Esophagus (tissue), 2 donors: ENCODE data around the gene SHMT1. TPM values are rescaled to one million over a fixed set of nuclear protein-coding genes. Genes with fewer than 3 reads are reported as not detected.
"Not testable (repeated sequence)": the region's sequence is repeated elsewhere in the genome, so short reads cannot be mapped to it uniquely, and the experiment has no call there.

ENCODE experiments used
- H3K27ac ChIP-seq, 2 donors: one replicate each; pipeline ENCODE4 v1.5.1; 2013; ENCODE audit warnings: low read depth in 2 of 2, mild to moderate bottlenecking in 2 of 2, inconsistent platforms in 1 of 2, low read length in 1 of 2, moderate library complexity in 1 of 2
- H3K27me3 ChIP-seq, 2 donors: one replicate each; pipeline ENCODE4 v1.6.1; 2013; ENCODE audit warnings: low read length in 2 of 2, control low read depth in 1 of 2, mild to moderate bottlenecking in 1 of 2; ENCODE audit not compliant: insufficient read depth in 2 of 2, control insufficient read depth in 1 of 2
- H3K36me3 ChIP-seq, 2 donors: one replicate each; pipeline ENCODE4 v1.6.1; 2013; ENCODE audit warnings: low read length in 1 of 2; ENCODE audit not compliant: control insufficient read depth in 2 of 2, insufficient read depth in 2 of 2
- H3K4me1 ChIP-seq, 2 donors: one replicate each; pipeline ENCODE4 v1.6.1; 2013; ENCODE audit warnings: low read length in 1 of 2; ENCODE audit not compliant: control insufficient read depth in 2 of 2, insufficient read depth in 2 of 2
- H3K4me3 ChIP-seq, 2 donors: one replicate each; pipeline ENCODE4 v1.5.1; 2013; ENCODE audit warnings: low read length in 2 of 2, mild to moderate bottlenecking in 2 of 2, low read depth in 1 of 2, moderate library complexity in 1 of 2
- H3K9me3 ChIP-seq, 2 donors: one replicate each; pipeline ENCODE4 v1.6.1; 2013; ENCODE audit warnings: mild to moderate bottlenecking in 2 of 2, low read depth in 1 of 2, low read length in 1 of 2, moderate library complexity in 1 of 2; ENCODE audit not compliant: control insufficient read depth in 2 of 2, insufficient read depth in 1 of 2
- WGBS, 2 donors: extraction: QIAGEN DNeasy Blood & Tissue Kit; methylation state at CpG; one replicate each; pipeline ENCODE4 v1.1.7; 2013; 5-methylcytosine and 5-hydroxymethylcytosine counted together
- polyA plus RNA-seq, 2 donors: library from polyadenylated mRNA; stranded (reverse); fragments of 200-250 nt; gene quantifications; one replicate each; pipeline ENCODE4 v1.2.3, GENCODE V29; 2013
- donor health status: healthy with polysubstance abuse.
- donor health status: Bipolar disorder and iron deficiency.

Gene SHMT1
- polyA plus RNA-seq, 2 donors: 70.8 to 73.6 TPM

GRCh38 chr17:18314731-18315561 lies 48.4 kb downstream of the SHMT1 start, which contains the start of the genes SMCR8 and TOP3A:
SMCR8 (plus strand) TSS chr17:18315293; CDS start chr17:18315790, 497 bp downstream.
TOP3A (minus strand) TSS chr17:18314994; CDS start chr17:18314778, 216 bp downstream.
- peak within 1 kb of the TSS; percentile 76 to 82 for H3K4me3 ChIP-seq
- WGBS, 2 donors: 0 to 1% methylated on average over 75 to 78 of the region's 78 CpGs
- H3K27ac ChIP-seq: peak within 1 kb of the TSS; percentile 95 to 96
- H3K36me3 ChIP-seq: peaks cover 0 to 20% of the 10 kb centered on the region in 2 donors
- no peaks in the 10 kb centered on the region for H3K9me3 ChIP-seq
- no peaks in the 10 kb centered on the region for H3K27me3 ChIP-seq
- H3K4me1 ChIP-seq: peaks cover 15 to 25% of the 10 kb centered on the region in 2 donors

- Histone ChIP-seq H3K4me3 (peak overlapping the region; percentile 76 to 82), H3K4me1 (peaks cover 13 to 23% of the 10 kb centered on the region in 2 donors), H3K9me3 (no peaks in the 10 kb centered on the region), H3K27ac (peak overlapping the region; percentile 95 to 96), H3K27me3 (no peaks in the 10 kb centered on the region), H3K36me3 (peaks cover 0 to 19% of the 10 kb centered on the region in 2 donors)
- 0 to 1% methylated on average over 39 of the region's 39 CpGs for WGBS, 2 donors
These were observed 49.2 kb downstream of the SHMT1 start for GRCh38 chr17:18314059-18314730.

GRCh38 chr17:18309202-18309601 lies 54.1 kb downstream of the SHMT1 start:
- H3K4me1 ChIP-seq: peaks cover 0 to 3% of the 10 kb centered on the region in 2 donors
- H3K27ac ChIP-seq: no peak overlapping the region
- no peaks in the 10 kb centered on the region for H3K27me3 ChIP-seq
- WGBS, 2 donors: 95 to 98% methylated on average over 4 of the region's 4 CpGs
- no peak overlapping the region for H3K4me3 ChIP-seq
- peaks cover 8 to 15% of the 10 kb centered on the region in 2 donors for H3K36me3 ChIP-seq
- no peaks in the 10 kb centered on the region for H3K9me3 ChIP-seq

- not testable (repeated sequence) for H3K27ac ChIP-seq
- WGBS, 2 donors: 77 to 85% methylated on average over 13 of the region's 13 CpGs
- peaks cover 29 to 33% of the 10 kb centered on the region in 2 donors for H3K36me3 ChIP-seq
These were observed 60.1 kb downstream of the SHMT1 start for GRCh38 chr17:18303206-18303605.

GRCh38 chr17:18300725-18301480 lies 62.4 kb downstream of the SHMT1 start:
- no peak overlapping the region for H3K4me3 ChIP-seq
- no peaks in the 10 kb centered on the region for H3K27me3 ChIP-seq
- no peaks in the 10 kb centered on the region for H3K4me1 ChIP-seq
- H3K9me3 ChIP-seq: no peaks in the 10 kb centered on the region
- no peak overlapping the region for H3K27ac ChIP-seq
- peaks cover 27 to 29% of the 10 kb centered on the region in 2 donors for H3K36me3 ChIP-seq
- WGBS, 2 donors: 81 to 85% methylated on average over 8 of the region's 8 CpGs

More at GRCh38 chr17:18303206-18303605, 60.1 kb downstream of the SHMT1 start:
- not testable (repeated sequence) for H3K9me3 ChIP-seq, H3K27me3 ChIP-seq, H3K4me3 ChIP-seq, H3K4me1 ChIP-seq

- H3K36me3 ChIP-seq: peaks cover 21 to 24% of the 10 kb centered on the region in 2 donors
- WGBS, 2 donors: 91 to 92% methylated on average over 2 to 30 of the region's 30 CpGs
These were observed 65.3 kb downstream of the SHMT1 start for GRCh38 chr17:18298061-18298460.

GRCh38 chr17:18291718-18292540 lies 71.4 kb downstream of the SHMT1 start:
- Histone ChIP-seq H3K9me3 (no peaks in the 10 kb centered on the region), H3K4me3 (no peak overlapping the region), H3K4me1 (no peaks in the 10 kb centered on the region), H3K27me3 (no peaks in the 10 kb centered on the region), H3K36me3 (peaks cover 23 to 31% of the 10 kb centered on the region in 2 donors), H3K27ac (no peak overlapping the region)
- 94 to 95% methylated on average over 15 of the region's 15 CpGs for WGBS, 2 donors

More at GRCh38 chr17:18298061-18298460, 65.3 kb downstream of the SHMT1 start:
- not testable (repeated sequence) for H3K27me3 ChIP-seq, H3K9me3 ChIP-seq, H3K4me1 ChIP-seq, H3K27ac ChIP-seq, H3K4me3 ChIP-seq

GRCh38 chr17:18285296-18285695 lies 78.1 kb downstream of the SHMT1 start:
- H3K4me3 ChIP-seq: no peak overlapping the region
- H3K27me3 ChIP-seq: no peaks in the 10 kb centered on the region
- H3K27ac ChIP-seq: no peak overlapping the region
- H3K36me3 ChIP-seq: peaks cover 28 to 46% of the 10 kb centered on the region in 2 donors
- 96 to 97% methylated on average over 11 of the region's 11 CpGs for WGBS, 2 donors
- H3K9me3 ChIP-seq: no peaks in the 10 kb centered on the region
- no peaks in the 10 kb centered on the region for H3K4me1 ChIP-seq
